GM21576 (cell line): ENCODE data around the gene TCF20.

ENCODE experiments used
- ATAC-seq: cut with Tn5 transposase; IDR thresholded peaks from one replicate; pipeline ENCODE4 v1.9.1; 2021; ENCODE audit warnings: mild to moderate bottlenecking, moderate library complexity; ENCODE audit not compliant: unreplicated experiment

The TCF20 gene

DNA sequence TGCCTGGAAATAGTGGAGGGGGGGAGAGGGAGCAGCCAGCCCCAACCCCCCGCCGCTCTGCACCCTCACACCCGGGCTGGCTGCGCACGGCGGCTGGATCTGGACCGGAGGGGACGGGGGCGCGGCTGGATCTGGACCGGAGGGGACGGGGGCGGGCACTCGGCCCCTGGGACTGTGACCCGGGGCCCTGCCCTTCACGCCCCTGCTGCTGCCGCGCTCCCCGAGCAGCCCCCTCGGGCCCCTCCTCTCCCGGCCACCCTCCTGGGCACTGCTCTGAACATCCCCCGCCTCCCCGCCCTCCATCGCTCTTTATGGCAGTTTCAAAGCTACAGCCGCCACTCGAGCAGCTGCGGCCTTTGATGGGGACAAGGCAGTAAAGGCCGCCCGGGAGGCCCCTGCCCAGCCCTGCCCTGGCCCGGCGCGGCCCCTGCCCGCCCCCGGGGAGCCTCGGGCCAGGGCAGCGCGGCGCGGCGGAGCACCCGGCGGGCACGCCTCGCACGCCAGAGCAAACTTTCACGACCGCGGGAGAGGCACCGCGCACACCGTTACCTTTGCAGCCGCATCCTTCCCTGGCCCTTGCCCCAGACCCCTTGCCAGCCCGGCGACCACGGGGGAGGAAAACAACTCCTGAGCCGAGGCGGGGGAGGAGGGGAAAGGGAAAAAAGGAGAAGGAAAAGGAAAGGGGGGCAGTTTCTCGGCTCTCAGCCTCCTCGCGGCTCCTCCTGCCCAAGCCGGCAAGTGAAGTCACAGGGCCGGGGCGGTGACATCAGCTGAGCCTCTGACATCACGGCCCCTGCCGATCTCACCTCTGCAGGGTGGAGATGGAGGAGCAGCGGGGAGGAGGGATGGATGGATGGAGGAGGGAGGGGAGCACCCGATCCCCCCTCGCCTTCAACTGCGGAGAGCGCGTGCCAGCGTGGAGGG lies 13.1 kb upstream of the TCF20 start:
- no peak for ATAC-seq

DNA sequence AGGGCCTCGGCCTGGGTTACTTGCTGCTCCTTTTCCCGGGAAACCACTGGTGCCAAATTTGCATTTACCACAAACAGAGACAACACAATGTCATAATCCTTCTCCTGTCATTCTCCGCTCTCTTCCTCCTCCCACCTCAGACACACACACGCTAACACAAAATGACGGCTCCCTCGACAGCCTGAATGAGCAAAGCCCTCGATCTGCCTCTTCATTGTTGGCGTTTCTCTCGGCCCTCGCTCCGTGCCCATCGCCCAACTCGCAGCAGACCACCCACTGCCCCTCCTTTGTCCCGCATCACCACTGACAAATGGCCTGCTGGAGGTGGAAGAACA lies 12.5 kb upstream of the TCF20 start:
- no peak for ATAC-seq

DNA sequence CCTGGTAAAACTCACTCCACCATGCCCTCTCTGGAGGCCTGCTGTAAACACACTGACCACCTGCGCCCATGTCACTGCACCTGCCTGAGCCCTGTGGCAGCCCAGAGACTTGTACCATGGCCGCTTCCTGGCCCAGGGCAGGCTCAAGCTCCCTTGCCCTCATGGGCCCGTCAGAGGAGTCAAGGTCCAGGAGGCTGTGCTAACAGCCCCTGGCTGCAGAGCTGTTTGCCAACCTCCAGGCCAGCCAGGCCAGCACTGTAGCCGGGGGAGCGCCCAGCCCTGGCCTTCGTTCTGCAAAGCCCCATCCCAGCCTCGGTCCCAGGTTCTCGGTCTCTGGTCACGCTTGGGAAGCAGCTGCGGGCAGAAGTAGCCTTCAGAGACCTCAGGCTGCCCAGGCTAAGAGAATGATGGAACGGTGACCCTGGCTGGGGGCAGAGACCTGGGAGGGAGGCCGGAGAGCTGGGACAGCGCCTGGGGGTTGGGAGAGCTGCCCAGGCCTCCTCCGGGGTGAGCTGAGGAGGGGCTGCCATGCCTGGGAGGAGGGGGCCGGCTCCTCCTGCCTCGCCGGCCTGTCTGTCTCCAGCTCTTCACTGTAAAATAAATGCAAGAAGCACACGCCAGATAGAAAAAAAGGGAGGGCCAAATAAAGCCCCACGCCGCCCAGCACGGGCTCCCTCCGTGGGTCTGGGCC lies 11.9 kb upstream of the TCF20 start:
- ATAC-seq, result no peak

DNA sequence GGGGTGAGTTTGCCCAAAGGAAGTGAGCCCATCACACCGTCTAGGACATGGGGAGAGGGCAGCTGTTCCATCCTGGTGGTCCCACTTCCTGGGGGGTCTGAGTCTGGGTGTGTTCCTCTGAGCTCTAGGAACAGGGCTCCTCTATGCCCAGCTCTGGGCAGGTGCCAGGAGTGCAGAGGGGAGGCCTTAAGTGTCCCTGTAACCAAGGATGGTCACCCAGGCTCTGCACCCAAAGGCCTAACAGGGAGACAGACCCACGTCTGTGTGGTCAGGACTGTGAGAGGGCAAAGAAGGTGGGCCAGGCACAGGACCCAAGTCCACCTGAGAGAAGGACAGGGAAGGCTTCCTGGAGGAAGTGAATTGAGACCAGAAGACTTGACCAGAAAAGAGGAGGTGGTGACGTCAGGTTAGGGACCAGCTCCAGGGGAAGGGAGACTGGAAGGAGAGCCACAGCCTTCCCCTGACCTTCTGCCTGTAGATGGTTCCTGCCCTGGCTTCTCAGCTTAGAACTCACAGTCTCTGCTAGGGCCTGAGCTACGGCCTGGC lies 11.3 kb upstream of the TCF20 start:
- no peak for ATAC-seq

DNA sequence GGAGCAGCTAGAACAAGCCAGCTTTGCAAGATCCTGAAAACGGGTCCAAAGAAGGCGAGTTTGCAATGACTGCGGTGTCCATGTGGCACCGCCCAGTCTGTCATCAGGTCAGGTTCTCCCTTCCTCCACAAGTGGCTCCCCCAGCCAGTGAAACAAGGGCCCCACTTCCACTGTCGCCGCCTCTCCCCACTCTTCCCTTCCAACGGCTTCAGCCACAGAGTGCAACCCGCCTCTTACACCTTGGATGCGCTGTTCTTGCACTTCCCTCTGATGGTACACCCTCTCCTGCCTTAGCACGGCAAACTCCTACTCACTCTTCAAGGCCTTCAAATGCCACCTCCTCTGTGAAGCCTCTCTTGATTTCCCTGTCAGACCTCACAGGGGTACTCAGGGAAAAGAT lies 10.8 kb upstream of the TCF20 start:
- no peak for ATAC-seq

DNA sequence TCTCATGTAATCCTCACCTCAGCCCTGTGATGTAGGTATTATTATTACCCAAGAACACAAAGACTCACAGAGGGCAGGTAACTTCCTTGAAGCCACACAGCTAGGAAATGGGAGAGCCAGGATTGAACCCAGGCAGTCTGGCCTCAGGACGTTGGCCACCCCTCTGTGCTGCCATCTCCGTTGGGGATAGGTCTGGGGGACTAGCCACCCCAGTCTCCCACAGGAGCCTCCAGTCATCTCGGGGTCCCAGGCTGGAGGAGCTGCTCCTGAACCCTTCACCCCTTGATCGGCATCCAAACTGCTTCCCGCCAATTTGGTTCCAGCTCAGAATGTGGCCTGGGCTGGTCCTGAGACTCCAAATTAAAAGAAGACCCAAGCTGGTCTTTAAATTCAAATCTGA lies 10.4 kb upstream of the TCF20 start:
- no peak for ATAC-seq

DNA sequence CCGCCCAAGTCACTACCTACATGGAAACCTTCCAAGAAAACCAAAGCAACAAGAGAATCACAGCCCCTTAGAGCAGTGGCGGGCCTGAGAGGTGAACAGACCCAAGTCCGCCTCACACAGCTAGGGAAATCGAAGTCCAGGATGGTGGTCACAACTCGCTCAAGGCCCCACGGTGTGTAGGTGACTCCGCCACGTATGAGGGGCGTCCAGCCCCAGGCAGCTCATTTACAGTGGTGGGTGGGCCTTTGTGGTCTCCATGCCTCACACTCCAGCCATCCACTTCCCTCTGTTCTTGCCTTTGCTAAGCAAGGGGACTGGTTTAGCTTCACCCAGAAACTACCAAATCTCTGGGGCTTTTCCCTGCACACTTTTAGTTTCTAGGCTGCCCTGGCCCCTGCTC lies 9.7 kb upstream of the TCF20 start:
- no peak for ATAC-seq

DNA sequence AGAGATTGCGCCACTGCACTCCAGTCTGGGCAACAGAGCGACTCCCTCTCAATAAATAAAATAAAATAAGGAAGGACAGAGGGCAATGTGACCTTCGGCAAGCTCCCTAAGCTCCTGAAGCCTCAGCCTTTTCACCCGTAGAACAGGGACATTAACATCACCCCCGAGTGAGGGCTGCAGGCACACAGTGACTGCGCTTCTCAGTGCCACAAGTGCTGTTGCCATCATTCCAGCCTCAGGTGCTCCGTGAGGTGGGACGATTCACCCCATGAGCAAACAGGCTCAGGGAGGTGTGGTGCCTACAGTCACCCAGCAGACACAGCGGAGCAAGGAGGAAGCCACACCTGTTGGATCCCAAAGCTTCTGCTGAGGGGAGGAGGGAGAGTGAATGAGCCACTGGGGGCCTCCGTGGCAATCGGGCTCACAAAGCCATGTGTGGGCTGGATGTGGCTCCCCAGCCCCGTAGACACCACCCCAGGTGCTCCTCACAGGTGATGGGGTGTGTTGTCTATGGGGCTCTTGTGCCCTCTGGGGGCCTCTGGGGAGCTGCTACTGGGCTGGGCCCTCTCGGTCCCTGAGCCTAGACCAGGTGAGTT lies 9.1 kb upstream of the TCF20 start:
- ATAC-seq, result no peak

DNA sequence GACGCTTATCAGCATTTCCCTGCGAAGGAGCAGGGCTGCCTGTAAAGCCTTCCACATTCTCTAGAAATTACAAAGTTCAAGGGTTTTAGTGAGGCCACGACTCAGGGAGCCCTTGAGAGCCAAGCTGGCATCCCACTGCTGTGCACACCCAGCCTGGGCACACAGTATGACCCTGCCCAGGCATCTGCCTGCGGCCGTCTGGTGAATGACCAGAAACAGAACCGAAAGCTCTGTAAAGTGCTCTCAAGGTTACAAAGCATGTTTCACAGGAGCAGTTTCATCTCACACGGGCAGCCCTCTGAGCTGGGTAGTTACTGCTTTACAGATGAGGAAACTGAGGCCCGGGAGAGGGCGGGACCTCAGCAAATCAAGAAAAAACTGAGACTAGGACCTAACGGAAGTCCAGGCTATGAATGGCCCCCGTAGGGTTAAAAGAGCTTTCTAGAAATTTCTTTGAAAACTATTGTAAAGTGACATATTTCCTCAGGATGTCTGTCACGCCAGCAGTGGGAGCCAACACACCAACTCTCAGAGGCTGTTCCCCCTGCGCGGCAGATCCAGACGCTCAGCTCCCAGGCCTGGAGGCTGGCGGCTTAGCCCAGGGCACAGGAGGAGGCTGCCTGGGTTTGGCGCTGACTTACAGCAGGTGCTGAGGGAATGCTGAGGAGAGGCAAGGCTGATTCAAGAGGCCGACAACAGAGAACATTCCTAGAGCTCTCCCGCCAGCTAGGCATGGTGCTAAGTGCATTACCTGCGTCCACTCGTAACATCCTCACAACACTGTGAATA lies 7.7 kb upstream of the TCF20 start:
- ATAC-seq, result peak; percentile 50

DNA sequence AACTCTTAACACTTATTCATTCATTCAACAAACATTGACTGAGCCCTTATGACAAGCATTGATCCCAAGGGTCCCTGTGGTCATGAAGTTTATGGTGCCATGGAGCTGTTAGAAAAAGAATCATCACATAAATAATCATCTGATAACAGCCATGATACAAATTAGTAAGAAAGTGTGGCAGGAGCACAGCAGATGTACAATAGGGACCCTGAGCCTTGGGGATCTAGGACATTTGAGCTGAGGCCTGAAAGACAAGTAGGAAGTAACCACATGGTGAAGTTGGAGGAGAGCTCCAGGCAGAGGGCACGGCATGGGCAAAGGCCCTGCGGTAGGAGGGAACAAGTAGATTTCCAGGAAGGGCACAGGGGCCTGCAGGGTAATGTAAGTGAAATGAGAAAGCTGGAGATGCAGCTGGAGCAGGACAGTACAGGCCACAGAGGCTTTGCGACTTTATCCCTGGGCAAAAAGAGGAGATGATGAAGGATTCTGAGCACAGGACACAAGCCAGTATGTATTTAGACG lies 6.8 kb upstream of the TCF20 start:
- no peak for ATAC-seq

DNA sequence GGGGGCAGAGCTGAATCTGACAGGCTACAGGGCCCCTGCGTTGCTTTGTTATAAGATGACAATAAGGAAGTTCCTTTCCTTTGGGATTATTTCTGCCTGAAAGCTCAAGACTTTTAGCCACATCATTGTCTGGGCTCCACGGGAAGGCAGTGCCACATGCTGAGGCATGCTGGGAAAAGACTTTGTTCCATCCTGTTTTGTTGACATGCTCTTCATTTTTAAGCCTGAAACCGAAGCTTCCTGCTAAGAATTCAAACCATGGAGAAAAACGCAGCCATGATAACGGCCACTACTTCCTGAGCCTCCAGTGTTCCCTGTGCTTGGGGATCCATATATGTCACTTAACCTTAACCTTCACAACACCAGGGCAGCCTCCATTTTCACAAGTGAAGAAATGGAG lies 5.5 kb upstream of the TCF20 start:
- no peak for ATAC-seq

DNA sequence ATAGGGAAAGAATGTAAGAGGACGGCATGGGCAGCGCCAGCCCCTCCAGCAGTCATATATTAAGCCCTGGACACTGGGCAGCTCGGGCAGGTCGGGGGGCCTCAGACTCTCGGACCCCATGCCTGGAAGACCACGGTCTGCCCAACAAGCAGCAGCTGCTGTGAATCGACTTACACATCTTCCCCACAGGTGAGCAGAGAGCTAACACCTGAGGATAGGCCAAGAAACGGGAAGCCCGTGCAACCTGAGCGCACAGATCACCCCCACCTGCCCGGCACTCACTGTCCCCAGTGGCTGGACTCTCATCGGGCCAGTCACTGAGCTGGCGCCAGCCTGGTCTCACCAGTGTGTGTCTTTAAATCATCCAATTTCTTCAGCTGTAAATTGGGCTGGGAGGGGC lies 4.7 kb upstream of the TCF20 start:
- ATAC-seq, result no peak

DNA sequence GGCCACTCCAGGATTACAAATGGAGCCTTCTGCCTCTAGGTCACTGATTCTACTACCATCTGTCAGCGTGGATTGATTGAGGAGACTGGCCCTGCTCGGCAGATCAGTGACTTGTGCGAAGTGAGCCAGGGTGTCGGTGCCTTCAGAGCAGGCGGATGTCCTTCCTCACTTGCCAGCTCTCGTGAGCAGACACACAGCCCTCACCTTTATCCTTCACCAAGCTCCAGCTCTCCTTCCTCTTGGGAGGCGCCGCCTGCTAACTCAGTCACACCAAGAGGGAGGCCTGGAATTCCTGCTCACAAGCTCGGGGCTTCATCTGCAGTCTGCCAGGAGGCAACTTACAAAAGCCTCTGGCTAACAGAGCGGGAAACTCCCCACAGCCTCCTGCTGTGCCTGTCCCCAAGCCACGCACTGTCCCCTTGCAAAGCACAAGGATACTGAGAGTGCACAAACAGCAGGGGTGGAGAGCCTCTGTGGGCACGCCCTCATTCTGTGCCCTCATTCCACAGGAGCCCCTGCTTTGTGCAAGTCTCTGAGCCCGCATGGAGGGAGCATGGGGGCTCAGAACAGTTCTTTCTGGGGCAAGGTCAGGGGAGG lies 3.5 kb upstream of the TCF20 start:
- no peak for ATAC-seq

DNA sequence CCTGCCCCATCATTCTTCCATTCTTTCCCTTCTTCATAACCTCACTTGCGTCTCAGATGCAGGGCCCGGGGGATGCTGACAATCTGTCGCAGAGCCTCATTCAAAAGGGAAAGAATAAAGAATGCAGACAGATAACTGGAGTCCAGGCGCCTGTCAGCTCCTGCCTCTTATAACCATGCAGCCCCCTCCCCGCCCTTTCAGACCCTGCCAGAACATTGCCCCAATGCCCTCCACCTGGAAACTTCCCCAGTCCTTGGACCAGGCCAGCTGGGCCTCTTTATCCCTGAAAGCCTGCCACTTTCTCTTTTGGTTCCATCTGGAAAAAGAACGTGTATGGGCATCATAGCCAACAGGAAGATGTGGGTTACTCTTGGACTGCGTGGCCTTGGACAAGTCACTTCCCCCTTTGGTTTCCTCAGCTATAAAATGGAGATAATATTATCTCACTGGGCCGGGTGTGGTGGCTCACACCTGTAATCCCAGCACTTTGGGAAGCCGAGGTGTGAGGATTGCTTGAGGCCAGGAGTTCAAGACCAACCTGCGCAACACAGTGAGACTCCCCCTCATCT lies 2.1 kb upstream of the TCF20 start:
- ATAC-seq, result no peak

DNA sequence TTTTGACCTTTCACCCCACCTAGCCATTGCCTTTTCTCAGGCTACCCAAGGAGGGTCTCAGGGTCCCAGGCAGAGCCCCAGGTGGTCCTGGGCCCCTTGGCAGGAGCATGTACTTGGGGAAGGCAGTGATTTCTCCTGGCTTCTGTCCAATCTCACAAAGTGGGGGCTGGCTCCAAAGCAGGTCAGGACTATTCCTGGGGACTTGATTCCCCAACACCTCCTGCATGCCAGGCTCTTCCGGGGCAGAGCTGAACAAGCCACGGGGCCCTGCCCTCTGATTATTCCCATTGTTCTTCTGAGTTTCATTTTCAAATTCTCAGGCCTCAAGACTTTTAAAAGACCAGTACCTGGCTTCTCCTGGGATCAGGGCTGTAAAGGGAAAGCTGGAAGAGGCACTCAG lies 1.5 kb upstream of the TCF20 start:
- ATAC-seq, result no peak

DNA sequence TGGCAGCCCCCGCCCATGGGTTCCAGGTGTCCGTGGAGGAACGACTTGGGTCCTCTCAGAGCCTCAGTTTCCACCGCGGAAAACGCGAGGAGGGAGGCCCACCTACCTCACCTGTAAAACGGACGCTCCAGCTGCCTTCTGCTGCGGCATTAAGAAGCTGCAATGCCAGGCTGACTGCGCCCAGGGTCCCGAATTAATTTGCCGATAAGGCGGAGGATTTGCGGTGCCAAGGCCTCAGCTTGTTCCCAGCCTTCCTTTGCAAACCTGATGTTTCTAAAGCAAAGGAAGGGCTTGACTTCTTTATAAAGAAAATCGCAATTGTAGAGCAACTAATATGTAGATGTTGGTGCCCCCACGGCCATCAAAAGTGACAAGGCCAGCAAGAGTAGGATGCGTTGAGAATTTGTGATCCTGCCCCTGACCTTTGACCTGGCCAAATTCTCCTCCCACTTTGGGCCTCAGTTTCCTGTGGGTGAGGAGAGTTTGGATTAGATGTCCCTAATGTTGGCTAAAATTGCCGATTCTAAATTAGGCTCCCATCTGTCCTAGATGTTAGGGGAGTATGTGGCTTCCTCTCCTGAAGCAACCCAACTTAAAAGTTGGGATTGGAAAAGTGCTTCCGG lies 849 bp upstream of the TCF20 start:
- ATAC-seq, result no peak

DNA sequence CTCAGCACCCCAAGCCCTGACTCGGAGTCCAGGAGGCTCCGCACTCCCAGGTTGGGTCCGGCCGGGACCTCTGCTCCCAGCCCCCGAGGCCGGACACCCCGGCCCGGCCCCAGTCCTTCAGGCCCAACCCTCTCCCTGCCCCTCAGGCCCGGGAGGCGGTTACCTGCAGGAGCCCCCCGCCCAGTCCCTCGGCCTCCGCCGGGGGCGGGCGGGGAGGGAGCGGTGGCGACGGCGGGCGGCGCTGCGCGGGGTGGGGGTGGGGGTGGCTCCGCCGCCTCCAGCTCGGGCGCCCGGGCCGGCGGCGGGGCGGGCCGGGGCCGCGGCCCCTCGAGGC lies 310 bp downstream of the TCF20 start:
- peak; percentile 32 for ATAC-seq

DNA sequence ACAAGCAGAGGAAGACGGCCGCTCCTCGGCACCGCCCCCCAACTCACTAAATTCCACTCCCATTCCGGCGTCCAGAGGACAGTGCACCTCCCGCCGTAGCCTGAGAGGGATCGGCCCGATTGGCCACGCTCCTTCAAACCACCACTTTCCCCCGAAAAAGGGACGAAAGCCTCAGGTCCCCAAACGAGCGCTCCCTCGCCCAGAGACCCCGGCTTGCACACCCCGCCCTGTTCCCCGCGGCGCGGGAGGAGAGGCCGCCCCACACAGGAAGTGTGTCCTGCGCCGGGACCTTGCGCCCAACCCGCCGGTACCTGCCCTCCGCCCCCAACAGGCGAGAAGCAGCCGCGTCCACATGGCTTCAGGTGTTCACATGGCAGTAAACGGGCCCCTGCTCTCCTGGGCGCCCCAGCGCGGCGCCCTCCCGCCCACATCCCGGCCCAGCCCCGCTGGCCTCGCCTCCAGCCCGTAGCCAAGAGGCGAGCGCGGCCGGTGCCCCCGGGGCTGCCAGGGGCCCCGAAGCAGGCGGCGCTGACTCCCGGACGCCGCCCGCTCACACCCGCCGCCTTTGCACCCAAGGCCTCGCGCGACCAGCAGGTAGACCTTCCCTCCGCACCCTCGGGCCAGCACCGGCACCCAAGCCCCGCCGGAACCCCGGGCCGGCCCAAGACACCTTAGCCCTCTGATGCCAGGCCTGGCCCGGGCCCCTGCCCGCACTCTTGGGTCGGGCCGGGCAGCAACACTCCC lies 849 bp downstream of the TCF20 start:
- peak; percentile 51 for ATAC-seq

DNA sequence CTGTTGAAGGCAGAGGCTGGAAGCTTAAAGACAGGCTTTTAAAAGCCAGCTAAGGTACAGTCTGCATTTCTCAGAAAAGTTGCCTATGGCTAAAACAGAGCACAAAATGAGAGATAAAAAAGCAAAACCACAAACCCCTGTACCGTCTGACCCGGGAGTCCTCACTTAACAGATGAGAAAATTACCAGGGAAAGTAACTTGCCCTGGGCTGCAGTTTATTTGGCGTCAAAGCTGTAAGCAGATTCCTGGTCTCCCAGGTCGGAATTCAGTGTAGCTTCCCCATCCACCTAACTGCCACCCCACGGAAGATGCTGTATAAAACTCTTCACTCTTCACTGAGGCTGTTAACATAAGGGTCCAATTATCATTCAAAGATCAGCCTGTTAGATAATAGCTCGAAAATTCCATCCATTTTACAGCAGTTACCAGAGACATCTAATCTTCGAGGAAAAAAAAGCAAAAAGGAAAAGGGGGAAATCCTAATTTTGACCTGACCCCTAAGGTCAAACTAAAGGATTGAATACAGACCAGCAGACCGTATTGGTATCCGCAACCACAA lies 1.5 kb downstream of the TCF20 start:
- ATAC-seq, result no peak
